GM12872 (cell line): Measurements from ENCODE around the gene OR2T34.
"Not testable (repeated sequence)": the region's sequence is repeated elsewhere in the genome, so short reads cannot be mapped to it uniquely, and the experiment has no call there.

ENCODE experiments used
- CTCF ChIP-seq: IDR thresholded peaks from 3 replicates; pipeline ENCODE4 v1.5.1; 2011; ENCODE audit warnings: low read depth, mild to moderate bottlenecking, low read length, moderate library complexity; ENCODE audit not compliant: insufficient read depth

The OR2T34 gene

GRCh38 chr1:248574657-248575056 lies at the start of gene OR2T34:
Gene OR2T34 (minus strand): TSS chr1:248574757. CDS start chr1:248574757, 0 bp downstream.
- TF ChIP-seq CTCF = not testable (repeated sequence)

- TF ChIP-seq CTCF = peak; percentile 58
Measured at GRCh38 chr1:248622570-248623001, 48.0 kb upstream of the OR2T34 start.

GRCh38 chr1:248621770-248622169 lies 47.2 kb upstream of the OR2T34 start:
- no peak for TF ChIP-seq CTCF

- peak; percentile 72 for TF ChIP-seq CTCF
Measured at GRCh38 chr1:248618878-248619277, 44.3 kb upstream of the OR2T34 start.

GRCh38 chr1:248618119-248618518 lies 43.6 kb upstream of the OR2T34 start:
- TF ChIP-seq CTCF = no peak

- TF ChIP-seq CTCF = no peak
Measured at GRCh38 chr1:248613742-248614141, 39.2 kb upstream of the OR2T34 start.

GRCh38 chr1:248611883-248612414 lies 37.4 kb upstream of the OR2T34 start:
- no peak for TF ChIP-seq CTCF
